NT2/D1 (cell line): ENCODE measurements around the gene TRIM40.

ENCODE experiments used
- SUZ12 ChIP-seq: IDR thresholded peaks from 2 replicates; pipeline ENCODE4 v1.6.1; 2011; ENCODE audit not compliant: insufficient read length, insufficient read depth; ENCODE audit errors: extremely low read depth
- YY1 ChIP-seq: IDR thresholded peaks from 2 replicates; pipeline ENCODE4 v1.6.1; 2011; ENCODE audit not compliant: insufficient read length, insufficient read depth
- ZNF274 ChIP-seq: IDR thresholded peaks from 2 replicates; pipeline ENCODE4 v1.6.1; 2011; ENCODE audit warnings: mild to moderate bottlenecking, low read depth, low read length

DNA sequence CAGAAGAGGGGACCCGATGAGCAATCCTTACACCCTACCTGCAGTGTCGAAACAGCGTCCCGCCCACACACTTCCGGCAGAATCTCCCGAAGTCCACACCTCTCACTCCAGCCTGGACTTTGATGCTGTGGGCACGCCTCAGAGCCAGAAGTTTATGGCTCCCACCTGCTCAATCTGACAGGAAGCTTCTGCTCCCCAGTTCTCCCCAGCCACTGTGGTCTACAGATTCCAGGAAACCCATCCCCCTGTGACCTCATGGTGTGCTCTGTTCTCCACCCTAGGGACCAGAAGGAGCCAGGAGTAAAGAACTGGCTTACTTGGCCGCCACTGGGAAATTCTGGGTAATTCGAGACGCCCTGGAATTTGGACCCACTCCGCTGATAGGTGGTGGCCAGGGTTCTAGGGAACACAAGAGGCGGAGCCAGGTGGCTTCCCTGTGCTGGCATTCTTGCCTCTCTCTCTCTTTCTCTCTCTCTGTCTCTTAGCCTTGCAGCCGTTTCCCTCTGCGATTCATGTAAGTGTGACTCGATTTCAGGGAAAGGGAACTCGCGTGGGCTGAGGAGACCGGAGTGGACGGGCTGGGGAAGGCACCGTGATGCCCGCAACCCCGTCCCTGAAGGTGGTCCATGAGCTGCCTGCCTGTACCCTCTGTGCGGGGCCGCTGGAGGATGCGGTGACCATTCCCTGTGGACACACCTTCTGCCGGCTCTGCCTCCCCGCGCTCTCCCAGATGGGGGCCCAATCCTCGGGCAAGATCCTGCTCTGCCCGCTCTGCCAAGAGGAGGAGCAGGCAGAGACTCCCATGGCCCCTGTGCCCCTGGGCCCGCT lies 27.4 kb downstream of the TRIM40 start, which contains the start of gene TRIM15:
- TF ChIP-seq YY1: no peak
- no peak for TF ChIP-seq ZNF274
- no peak for TF ChIP-seq SUZ12
